RWPE2 (cell line): ENCODE results near the gene IL1RAPL2.

Experiments
- ATAC-seq: fragments of 200-7000 bp; cut with Tn5 transposase; 3 replicates; pipeline ENCODE4 v1.9.1; 2021; ENCODE audit warnings: low read depth
- DNase-seq: peaks from one replicate; pipeline ENCODE4 v3.0.0-alpha.2; 2020; ENCODE audit warnings: low spot score
- H3K27ac ChIP-seq: fragments of 450-650 bp; 2 replicates; pipeline ENCODE4 v1.5.1; 2017; ENCODE audit warnings: mild to moderate bottlenecking; ENCODE audit not compliant: poor library complexity, severe bottlenecking
- H3K27me3 ChIP-seq: fragments of 250-450 bp; sonication (Bioruptor Pico); 2 replicates; pipeline ENCODE4 v1.5.1; 2021; ENCODE audit warnings: mild to moderate bottlenecking, moderate library complexity; ENCODE audit not compliant: insufficient read depth, poor library complexity, severe bottlenecking
- H3K36me3 ChIP-seq: fragments of 250-450 bp; sonication (Bioruptor Pico); 2 replicates; pipeline ENCODE4 v1.5.1; 2020; ENCODE audit warnings: low read depth, mild to moderate bottlenecking, moderate library complexity
- H3K4me1 ChIP-seq: fragments of 250-450 bp; sonication (Bioruptor Pico); 2 replicates; pipeline ENCODE4 v1.5.1; 2021; ENCODE audit warnings: mild to moderate bottlenecking, moderate library complexity; ENCODE audit not compliant: insufficient read depth, poor library complexity, severe bottlenecking
- H3K4me3 ChIP-seq: fragments of 250-450 bp; sonication (Bioruptor Pico); 2 replicates; pipeline ENCODE4 v1.5.1; 2021; ENCODE audit warnings: mild to moderate bottlenecking, moderate library complexity; ENCODE audit not compliant: severe bottlenecking
- H3K9me3 ChIP-seq: fragments of 250-450 bp; sonication (Bioruptor Pico); 2 replicates; pipeline ENCODE4 v1.5.1; 2021; ENCODE audit warnings: mild to moderate bottlenecking, moderate library complexity; ENCODE audit not compliant: severe bottlenecking
- TF ChIP-seq, protein P1 (sequence below): fragments of 450-650 bp; IDR thresholded peaks from one replicate; pipeline ENCODE4 v1.5.1; 2017; ENCODE audit warnings: mild to moderate bottlenecking, moderate library complexity; ENCODE audit not compliant: poor library complexity, severe bottlenecking

The IL1RAPL2 gene

DNA sequence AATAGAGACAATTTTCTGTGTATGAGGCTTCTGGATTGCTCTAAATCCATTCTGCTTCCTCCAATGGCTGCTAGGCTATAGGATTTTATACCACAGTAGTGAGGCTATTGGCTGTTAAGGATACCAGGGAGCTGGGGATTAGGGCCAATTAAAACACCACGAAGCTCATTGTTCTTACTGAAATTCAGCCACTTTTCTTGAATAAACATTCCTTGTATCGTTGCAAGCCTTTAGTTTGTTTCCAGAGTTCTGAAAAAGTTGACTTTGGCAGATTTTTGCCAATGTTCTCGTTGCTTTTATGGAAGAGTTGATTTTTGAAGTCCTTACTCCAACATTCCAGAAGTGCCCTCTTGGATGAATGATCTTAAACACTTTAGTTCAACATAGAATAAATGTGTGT lies 892.8 kb downstream of the IL1RAPL2 start:
- DNase-seq (no peak), ATAC-seq (no peak)
- TF ChIP-seq, protein P1, sequence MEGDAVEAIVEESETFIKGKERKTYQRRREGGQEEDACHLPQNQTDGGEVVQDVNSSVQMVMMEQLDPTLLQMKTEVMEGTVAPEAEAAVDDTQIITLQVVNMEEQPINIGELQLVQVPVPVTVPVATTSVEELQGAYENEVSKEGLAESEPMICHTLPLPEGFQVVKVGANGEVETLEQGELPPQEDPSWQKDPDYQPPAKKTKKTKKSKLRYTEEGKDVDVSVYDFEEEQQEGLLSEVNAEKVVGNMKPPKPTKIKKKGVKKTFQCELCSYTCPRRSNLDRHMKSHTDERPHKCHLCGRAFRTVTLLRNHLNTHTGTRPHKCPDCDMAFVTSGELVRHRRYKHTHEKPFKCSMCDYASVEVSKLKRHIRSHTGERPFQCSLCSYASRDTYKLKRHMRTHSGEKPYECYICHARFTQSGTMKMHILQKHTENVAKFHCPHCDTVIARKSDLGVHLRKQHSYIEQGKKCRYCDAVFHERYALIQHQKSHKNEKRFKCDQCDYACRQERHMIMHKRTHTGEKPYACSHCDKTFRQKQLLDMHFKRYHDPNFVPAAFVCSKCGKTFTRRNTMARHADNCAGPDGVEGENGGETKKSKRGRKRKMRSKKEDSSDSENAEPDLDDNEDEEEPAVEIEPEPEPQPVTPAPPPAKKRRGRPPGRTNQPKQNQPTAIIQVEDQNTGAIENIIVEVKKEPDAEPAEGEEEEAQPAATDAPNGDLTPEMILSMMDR = no peak
- Histone ChIP-seq H3K4me1 (peaks cover 3% of the 10 kb centered on the region), H3K4me3 (no peak overlapping the region), H3K9me3 (no peaks in the 10 kb centered on the region), H3K36me3 (no peaks in the 10 kb centered on the region), H3K27me3 (no peaks in the 10 kb centered on the region), H3K27ac (no peak overlapping the region)

DNA sequence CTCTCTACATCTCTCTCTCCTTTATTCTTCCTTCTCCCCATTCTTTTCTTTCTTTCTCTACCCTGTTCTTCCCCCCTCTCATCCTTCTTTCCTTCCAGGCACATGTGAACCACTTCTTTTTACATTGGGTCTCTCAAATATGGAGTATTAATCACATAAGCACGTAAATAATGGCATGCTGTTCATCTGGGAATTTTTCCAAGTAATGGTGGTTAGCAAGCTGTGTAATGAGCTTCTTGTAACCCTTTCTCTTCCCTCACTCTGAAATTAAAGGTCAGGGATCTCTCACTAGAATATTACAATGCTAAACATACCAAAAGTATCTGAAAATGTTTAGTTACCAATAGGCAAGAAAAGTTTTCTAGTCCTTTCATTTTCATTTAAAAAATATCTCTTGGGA lies 894.4 kb downstream of the IL1RAPL2 start:
- ATAC-seq = no peak
- no peak for DNase-seq
- peaks cover 3% of the 10 kb centered on the region for H3K4me1 ChIP-seq

DNA sequence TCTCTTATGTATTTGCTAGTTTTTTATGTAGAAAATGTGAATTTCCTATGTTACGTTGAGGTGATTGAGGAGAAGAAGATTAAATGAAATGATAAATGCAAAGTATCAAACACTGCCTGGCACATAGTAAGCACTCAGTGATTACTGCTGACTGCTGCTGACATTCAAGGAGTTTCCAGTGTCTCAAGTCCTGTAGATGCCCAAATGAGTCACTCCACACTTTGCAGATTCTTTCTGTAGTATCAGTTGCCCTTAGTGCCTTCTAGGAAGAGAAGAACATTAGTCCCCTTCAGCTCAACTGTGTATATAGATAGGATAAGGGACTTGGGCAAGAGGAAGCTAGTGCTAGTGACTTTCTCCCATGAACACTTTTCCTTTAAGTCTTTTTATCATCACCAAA lies 895.0 kb downstream of the IL1RAPL2 start:
- Histone ChIP-seq H3K4me1 (peaks cover 3% of the 10 kb centered on the region), H3K4me3 (no peak overlapping the region), H3K27me3 (no peaks in the 10 kb centered on the region), H3K9me3 (no peaks in the 10 kb centered on the region), H3K36me3 (no peaks in the 10 kb centered on the region), H3K27ac (no peak overlapping the region)
- DNase-seq (no peak), ATAC-seq (0 out of 3 replicates have a peak, but pooled peaks have one; percentile 29)
- TF ChIP-seq, protein P1 = no peak

More for the DNA sequence above, 894.4 kb downstream of the IL1RAPL2 start:
- Histone ChIP-seq H3K36me3 (no peaks in the 10 kb centered on the region), H3K9me3 (no peaks in the 10 kb centered on the region), H3K4me3 (no peak overlapping the region), H3K27ac (no peak overlapping the region), H3K27me3 (no peaks in the 10 kb centered on the region)
- TF ChIP-seq, protein P1 = no peak

DNA sequence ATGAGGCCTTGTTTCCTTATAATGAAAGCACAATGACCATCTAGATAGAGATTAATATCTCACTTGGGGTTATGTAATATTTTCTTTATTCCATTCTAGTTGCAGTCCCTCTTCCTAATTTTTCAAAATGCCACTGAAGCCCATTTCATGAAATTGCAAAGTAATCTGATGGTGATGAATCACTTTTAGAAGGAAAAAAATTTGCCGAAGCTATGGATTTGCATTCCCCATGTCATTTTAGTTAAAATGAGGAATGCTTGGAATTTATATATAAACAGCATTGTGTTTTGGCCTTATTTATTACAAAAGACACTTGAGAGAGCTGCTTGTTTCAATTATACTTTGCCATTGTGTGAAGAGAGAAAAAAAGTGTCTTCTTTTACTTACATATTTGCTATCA lies 896.2 kb downstream of the IL1RAPL2 start:
- Histone ChIP-seq H3K4me3 (no peak overlapping the region), H3K27ac (no peak overlapping the region), H3K36me3 (no peaks in the 10 kb centered on the region), H3K9me3 (no peaks in the 10 kb centered on the region), H3K27me3 (no peaks in the 10 kb centered on the region), H3K4me1 (peaks cover 3% of the 10 kb centered on the region)
- TF ChIP-seq, protein P1 = no peak
- no peak for ATAC-seq
- no peak for DNase-seq

DNA sequence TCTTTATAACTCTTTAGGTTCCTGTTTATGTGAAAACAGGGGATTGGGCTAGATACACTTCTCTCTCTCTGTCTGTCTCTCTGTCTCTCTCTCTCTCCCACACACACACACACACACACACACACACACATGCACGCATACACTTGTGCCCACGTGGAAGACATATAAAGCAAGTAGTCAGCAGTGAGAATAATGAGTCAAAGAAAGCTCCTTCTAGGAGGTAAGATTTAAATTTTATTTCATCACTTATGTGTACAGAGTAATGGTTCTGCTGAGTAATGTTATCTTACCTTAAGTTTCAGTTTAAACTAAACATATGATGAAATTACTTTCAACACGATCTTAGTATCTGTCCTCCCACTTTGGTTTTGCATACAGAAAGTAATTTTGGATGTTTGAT lies 897.5 kb downstream of the IL1RAPL2 start:
- H3K4me1 ChIP-seq = peaks cover 3% of the 10 kb centered on the region
- DNase-seq = no peak
- H3K27me3 ChIP-seq = no peaks in the 10 kb centered on the region
- TF ChIP-seq, protein P1 = no peak
- no peaks in the 10 kb centered on the region for H3K36me3 ChIP-seq
- ATAC-seq = peak; percentile 52; the same call in 2 of the 3 replicates
- H3K9me3 ChIP-seq = no peaks in the 10 kb centered on the region
- no peak overlapping the region for H3K4me3 ChIP-seq
- no peak overlapping the region for H3K27ac ChIP-seq
